ENCODE data around the gene MACROD1.

DNA sequence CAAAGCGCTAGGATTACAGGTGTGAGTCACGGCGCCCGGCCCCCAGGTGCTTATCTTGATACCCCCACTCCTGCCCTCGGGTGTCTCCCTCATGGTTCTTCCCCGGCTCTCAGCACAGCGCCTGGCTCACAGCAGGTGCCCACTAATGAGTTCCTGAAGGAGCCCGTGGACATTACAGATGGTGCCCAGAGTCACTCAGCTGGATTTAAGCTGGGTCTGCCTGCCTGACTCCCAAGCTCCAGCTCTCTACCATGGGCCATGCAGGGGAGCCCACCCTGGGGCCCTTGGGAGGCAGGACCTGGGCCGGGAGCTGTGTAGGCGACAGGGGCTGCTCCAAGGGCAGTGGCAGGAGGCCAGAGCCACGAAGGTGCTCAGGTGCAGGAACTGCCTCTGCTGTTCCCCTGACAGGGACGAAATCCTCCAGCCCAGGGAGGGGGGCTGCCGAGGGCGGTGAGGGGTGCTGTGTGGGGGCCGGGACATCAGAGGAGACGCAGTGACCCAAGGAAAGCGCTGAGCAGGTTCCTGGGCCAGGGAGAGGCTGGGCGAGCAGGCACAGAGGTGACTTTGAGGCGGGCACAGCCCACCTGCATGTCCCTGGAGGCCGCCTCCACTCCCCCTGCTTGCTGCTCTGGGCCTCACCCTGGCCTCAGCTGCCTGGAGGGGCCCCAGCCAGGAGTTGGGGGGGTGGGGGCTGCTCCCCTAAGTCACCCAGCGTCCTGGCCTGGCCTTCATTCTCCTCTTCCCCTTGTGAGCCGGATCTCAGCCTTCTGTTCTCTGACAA, 144.7 kb downstream of the MACROD1 start:
- TF ChIP-seq EZH2phosphoT487 (IDR thresholded peaks at IDR 0.05; ENCODE audit: insufficient read depth, low read depth) (no peak), EZH2 (IDR thresholded peaks at IDR 0.05; ENCODE audit: insufficient read depth, poor library complexity, severe bottlenecking) (no peak)

Data from GM23248 (cell line).